ENCODE measurements around the gene KRT4.

DNA sequence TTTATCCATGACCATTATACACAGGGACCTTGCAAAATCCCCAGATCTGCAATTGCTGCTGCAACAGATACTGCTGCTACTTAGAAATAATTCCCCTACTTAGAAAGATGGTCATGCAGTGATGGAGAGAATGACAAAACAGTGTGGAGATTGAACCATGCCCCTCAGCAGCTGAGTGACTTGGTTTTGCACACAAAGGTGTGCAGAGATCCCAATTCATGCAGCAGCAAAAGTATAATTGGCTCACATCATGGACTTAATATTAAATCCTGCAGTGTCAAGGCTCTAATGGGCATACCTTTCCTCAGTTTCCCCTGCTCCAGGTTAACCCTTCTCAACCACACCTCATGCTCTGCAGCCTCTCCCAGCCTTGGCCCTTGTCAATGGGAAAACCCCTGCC is 37.9 kb upstream of the KRT4 start:
- no peak for TF ChIP-seq EZH2 (IDR thresholded peaks at IDR 0.05; ENCODE audit: borderline replicate concordance)
- TF ChIP-seq, protein P1, sequence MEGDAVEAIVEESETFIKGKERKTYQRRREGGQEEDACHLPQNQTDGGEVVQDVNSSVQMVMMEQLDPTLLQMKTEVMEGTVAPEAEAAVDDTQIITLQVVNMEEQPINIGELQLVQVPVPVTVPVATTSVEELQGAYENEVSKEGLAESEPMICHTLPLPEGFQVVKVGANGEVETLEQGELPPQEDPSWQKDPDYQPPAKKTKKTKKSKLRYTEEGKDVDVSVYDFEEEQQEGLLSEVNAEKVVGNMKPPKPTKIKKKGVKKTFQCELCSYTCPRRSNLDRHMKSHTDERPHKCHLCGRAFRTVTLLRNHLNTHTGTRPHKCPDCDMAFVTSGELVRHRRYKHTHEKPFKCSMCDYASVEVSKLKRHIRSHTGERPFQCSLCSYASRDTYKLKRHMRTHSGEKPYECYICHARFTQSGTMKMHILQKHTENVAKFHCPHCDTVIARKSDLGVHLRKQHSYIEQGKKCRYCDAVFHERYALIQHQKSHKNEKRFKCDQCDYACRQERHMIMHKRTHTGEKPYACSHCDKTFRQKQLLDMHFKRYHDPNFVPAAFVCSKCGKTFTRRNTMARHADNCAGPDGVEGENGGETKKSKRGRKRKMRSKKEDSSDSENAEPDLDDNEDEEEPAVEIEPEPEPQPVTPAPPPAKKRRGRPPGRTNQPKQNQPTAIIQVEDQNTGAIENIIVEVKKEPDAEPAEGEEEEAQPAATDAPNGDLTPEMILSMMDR (IDR thresholded peaks at IDR 0.05; ENCODE audit: poor library complexity), result no peak
